OCI-LY3 (cell line): Measurements from ENCODE around the gene QSER1.

ENCODE experiments used
- H2AFZ ChIP-seq: fragments of 200-600, 300-600 bp; shearing (Covaris generic); 2 replicates; pipeline ENCODE4 v1.6.0; 2014; ENCODE audit warnings: antibody characterized with exemption, low read depth, low read length
- H3K27ac ChIP-seq: fragments of 200-600, 300-600 bp; sonication (generic); 2 replicates; pipeline ENCODE4 v1.5.1; 2014; ENCODE audit warnings: mild to moderate bottlenecking, low read length, moderate library complexity, mixed read lengths
- H3K27me3 ChIP-seq: fragments of 200-600, 300-600 bp; sonication (generic); 2 replicates; pipeline ENCODE4 v1.6.1; 2014; ENCODE audit warnings: low read depth, low read length, mixed read lengths
- H3K36me3 ChIP-seq: fragments of 200-600, 300-600 bp; sonication (generic); replicated peaks from 2 replicates; pipeline ENCODE3; 2014; ENCODE audit warnings: low read depth, low read length, mixed read lengths
- H3K4me1 ChIP-seq: fragments of 300-600, 200-600 bp; sonication (generic); 2 replicates; pipeline ENCODE4 v1.6.1; 2014; ENCODE audit warnings: low read length, mixed read lengths
- H3K4me2 ChIP-seq: fragments of 200-600, 300-600 bp; sonication (generic); 2 replicates; pipeline ENCODE4 v1.6.1; 2014; ENCODE audit warnings: low read length, mixed read lengths
- H3K4me3 ChIP-seq: fragments of 300-600, 200-600 bp; sonication (generic); 2 replicates; pipeline ENCODE4 v1.5.1; 2014; ENCODE audit warnings: antibody characterized with exemption, mild to moderate bottlenecking, low read length, moderate library complexity
- H3K79me2 ChIP-seq: fragments of 300-600, 200-600 bp; shearing (Covaris generic); 2 replicates; pipeline ENCODE4 v1.6.1; 2014; ENCODE audit warnings: mild to moderate bottlenecking, low read length, mixed read lengths
- H3K9ac ChIP-seq: fragments of 300-600, 200-600 bp; shearing (Covaris generic); 2 replicates; pipeline ENCODE4 v1.6.0; 2014; ENCODE audit warnings: mild to moderate bottlenecking, low read length, moderate library complexity
- H3K9me3 ChIP-seq: fragments of 200-600, 300-600 bp; shearing (Covaris generic); 2 replicates; pipeline ENCODE4 v1.6.1; 2014; ENCODE audit warnings: low read length, mixed read lengths; ENCODE audit not compliant: insufficient read depth
- H4K20me1 ChIP-seq: fragments of 200-600, 300-600 bp; sonication (generic); 2 replicates; pipeline ENCODE4 v1.6.1; 2016; ENCODE audit warnings: low read length, mixed read lengths; ENCODE audit not compliant: insufficient read depth
- CTCF ChIP-seq: fragments of 200-600, 300-600 bp; sonication (generic); IDR thresholded peaks from 2 replicates; pipeline ENCODE4 v1.5.1; 2014; ENCODE audit warnings: antibody characterized with exemption, low read length, low read depth
- EZH2phosphoT487 ChIP-seq: fragments of 200-600 bp; shearing (Covaris generic); IDR thresholded peaks from 2 replicates; pipeline ENCODE4 v1.6.1; 2018; ENCODE audit warnings: antibody characterized with exemption, mixed run types, low read depth

QSER1 gene

GRCh38 chr11:32851251-32851650 lies 41.4 kb upstream of the QSER1 start:
- Histone ChIP-seq H3K4me2 (no peak overlapping the region), H3K9ac (no peak overlapping the region), H4K20me1 (no peaks in the 10 kb centered on the region), H3K27me3 (no peaks in the 10 kb centered on the region), H3K9me3 (no peaks in the 10 kb centered on the region), H3K4me3 (no peak overlapping the region), H3K79me2 (no peaks in the 10 kb centered on the region), H3K27ac (no peak overlapping the region), H3K36me3 (no peaks in the 10 kb centered on the region), H2AFZ (no peak overlapping the region), H3K4me1 (peaks cover 12% of the 10 kb centered on the region; the same call in 1 of the 2 replicates)
- no peak for TF ChIP-seq CTCF
- no peak for TF ChIP-seq EZH2phosphoT487

- H3K4me1 ChIP-seq: peaks cover 11% of the 10 kb centered on the region; the same call in 1 of the 2 replicates
- no peaks in the 10 kb centered on the region for H3K36me3 ChIP-seq
- no peak overlapping the region for H3K27ac ChIP-seq
- no peaks in the 10 kb centered on the region for H4K20me1 ChIP-seq
- no peak overlapping the region for H2AFZ ChIP-seq
- H3K79me2 ChIP-seq: no peaks in the 10 kb centered on the region
- TF ChIP-seq CTCF (no peak), EZH2phosphoT487 (no peak)
- H3K4me2 ChIP-seq: no peak overlapping the region
- no peak overlapping the region for H3K9ac ChIP-seq
- H3K4me3 ChIP-seq: no peak overlapping the region
- no peaks in the 10 kb centered on the region for H3K9me3 ChIP-seq
- H3K27me3 ChIP-seq: no peaks in the 10 kb centered on the region
Observed at GRCh38 chr11:32852207-32852606, 40.4 kb upstream of the QSER1 start.

GRCh38 chr11:32855601-32856000 lies 37.0 kb upstream of the QSER1 start:
- no peaks in the 10 kb centered on the region for H3K27me3 ChIP-seq
- H3K36me3 ChIP-seq: no peaks in the 10 kb centered on the region
- no peak overlapping the region for H3K9ac ChIP-seq
- H3K4me3 ChIP-seq: no peak overlapping the region
- no peak overlapping the region for H2AFZ ChIP-seq
- H3K9me3 ChIP-seq: no peaks in the 10 kb centered on the region
- H3K4me2 ChIP-seq: no peak overlapping the region
- H3K79me2 ChIP-seq: no peaks in the 10 kb centered on the region
- H3K27ac ChIP-seq: no peak overlapping the region
- no peaks in the 10 kb centered on the region for H3K4me1 ChIP-seq
- TF ChIP-seq CTCF (no peak), EZH2phosphoT487 (no peak)
- H4K20me1 ChIP-seq: no peaks in the 10 kb centered on the region

GRCh38 chr11:32858731-32859130 lies 33.9 kb upstream of the QSER1 start:
- Histone ChIP-seq H3K79me2 (no peaks in the 10 kb centered on the region), H3K9ac (no peak overlapping the region), H3K9me3 (no peaks in the 10 kb centered on the region), H3K27me3 (no peaks in the 10 kb centered on the region), H3K4me1 (no peaks in the 10 kb centered on the region), H3K27ac (no peak overlapping the region), H3K4me3 (no peak overlapping the region), H4K20me1 (no peaks in the 10 kb centered on the region), H3K36me3 (no peaks in the 10 kb centered on the region), H3K4me2 (no peak overlapping the region), H2AFZ (no peak overlapping the region)
- TF ChIP-seq CTCF: no peak
- TF ChIP-seq EZH2phosphoT487: no peak
